Lung microvascular endothelial cell (primary cell): ENCODE measurements around the gene TNIK. TPM values are rescaled to one million over a fixed set of nuclear protein-coding genes. Genes with fewer than 3 reads are reported as not detected.
"Not testable (repeated sequence)": the region's sequence is repeated elsewhere in the genome, so short reads cannot be mapped to it uniquely, and the experiment has no call there.

Experiments
- DNase-seq, 2 donors: peaks; one replicate each; pipeline versions ENCODE4 v3.0.0 to v3.0.0-alpha.2; 2010; ENCODE audit warnings: low read depth in 2 of 2
- total RNA-seq: library from RNA; depleted of rRNA; stranded (reverse); fragments of >200 nt; gene quantifications from 2 replicates; pipeline ENCODE4 v1.2.1, GENCODE V29; 2014

TNIK gene
- total RNA-seq, 1 donor from 2014 or later: 9.7 TPM

DNA sequence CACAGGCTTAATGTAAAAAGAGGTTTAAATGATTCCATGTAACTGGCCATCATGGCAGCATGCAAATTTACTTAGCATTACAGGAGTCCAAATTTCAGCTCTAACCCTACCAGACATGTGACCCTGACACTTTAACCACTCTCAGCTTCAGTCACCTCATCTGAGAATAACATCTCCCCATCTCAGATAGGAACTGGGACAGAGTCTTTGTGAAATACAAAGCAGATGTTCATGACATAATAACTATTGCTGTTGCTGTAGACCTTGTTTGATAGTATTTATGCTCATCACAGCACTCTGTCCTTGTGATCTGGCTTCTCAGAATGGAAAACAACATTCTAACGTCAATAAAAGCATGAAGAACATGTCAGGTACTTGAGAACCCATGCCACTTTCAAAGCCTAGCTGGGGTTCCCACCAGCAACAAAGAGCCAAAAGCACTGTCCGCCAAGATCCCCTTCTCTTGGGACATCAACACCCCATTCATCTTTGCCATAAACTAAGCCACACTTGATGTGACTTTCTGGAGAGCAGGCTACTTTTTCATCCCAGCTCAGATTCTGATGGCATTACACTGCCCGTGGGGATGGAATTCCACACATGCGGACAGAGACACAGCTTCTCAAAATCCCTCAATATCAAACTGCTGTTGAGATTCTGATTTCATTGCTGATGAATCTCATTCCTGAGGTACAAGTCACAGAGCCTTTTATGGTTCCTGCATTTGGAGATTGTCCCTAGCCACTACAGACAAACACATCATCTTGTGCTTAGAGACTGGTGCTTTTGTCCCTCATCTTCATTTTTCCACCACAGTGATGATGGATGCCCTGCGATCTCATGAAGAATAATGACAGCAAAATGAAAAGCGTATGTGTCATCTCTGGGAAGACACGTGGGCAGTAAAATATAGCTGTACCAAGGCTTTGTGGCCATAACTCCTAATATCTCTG, 202.7 kb downstream of the TNIK start:
- no peak for DNase-seq

GRCh38 chr3:171256445-171257250, 203.6 kb downstream of the TNIK start:
- DNase-seq: peak in 1 of 2 donors; percentile 32

DNA sequence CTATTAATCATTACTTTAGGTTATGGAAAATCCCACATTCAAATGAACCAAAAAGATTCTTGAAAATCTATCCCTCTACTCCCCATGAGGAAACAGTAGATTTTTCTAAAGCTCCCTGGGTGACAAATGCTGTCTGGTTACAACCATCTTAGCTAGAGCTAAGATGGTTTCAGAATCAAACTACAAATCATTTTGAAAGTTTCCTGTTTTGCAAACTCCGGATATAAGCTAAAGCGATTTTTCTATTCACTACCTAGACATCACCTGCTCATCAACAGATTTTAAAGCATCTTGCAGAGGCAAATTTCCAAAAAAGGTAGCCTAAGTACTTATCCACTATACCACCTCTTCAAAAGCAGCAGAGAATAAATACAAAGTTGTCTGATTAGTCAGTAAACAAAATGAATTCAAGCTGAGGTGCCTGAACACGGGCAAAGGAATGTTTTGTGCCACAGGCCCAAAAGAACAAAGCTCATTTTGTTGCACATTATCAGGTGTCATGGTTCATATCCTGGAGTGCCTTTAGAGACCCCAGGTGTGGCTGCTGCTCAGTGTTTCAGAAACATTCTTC, 204.9 kb downstream of the TNIK start:
- no peak for DNase-seq

GRCh38 chr3:171254315-171254714, 205.9 kb downstream of the TNIK start:
- no peak for DNase-seq

GRCh38 chr3:171251835-171252234, 208.4 kb downstream of the TNIK start:
- no peak for DNase-seq

- DNase-seq: no peak
These were observed 209.8 kb downstream of the TNIK start for GRCh38 chr3:171250444-171250843.

- DNase-seq: no peak
These were observed 211.0 kb downstream of the TNIK start for GRCh38 chr3:171249245-171249644.

- no peak for DNase-seq
These were observed 211.6 kb downstream of the TNIK start for GRCh38 chr3:171248426-171249111.

- DNase-seq: no peak
These were observed 214.1 kb downstream of the TNIK start for GRCh38 chr3:171245796-171246765.

- DNase-seq: no peak
These were observed 217.3 kb downstream of the TNIK start for GRCh38 chr3:171242951-171243350.

DNA sequence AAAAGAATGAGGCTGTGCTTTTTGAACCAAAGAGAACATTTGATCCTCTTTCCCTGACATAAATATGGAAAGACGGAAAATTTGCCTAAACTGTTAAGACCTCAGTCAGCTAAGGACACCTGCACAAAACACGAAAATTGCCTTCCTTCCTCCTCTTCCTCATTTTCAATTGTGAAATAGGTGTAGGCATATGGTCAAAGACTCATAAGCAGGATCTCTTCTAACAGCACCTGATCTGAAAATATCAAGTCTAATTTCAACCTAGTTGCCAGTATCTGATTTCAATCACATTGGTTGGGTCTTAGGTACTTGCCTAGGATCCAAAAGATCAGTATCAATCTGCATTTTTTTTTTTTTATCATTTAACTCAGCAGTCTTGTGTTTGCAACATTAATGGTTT, 218.0 kb downstream of the TNIK start:
- no peak for DNase-seq

GRCh38 chr3:171241655-171242054, 218.6 kb downstream of the TNIK start:
- not testable (repeated sequence) for DNase-seq

- DNase-seq: no peak
These were observed 219.7 kb downstream of the TNIK start for GRCh38 chr3:171240504-171240835.

GRCh38 chr3:171239757-171240503, 220.3 kb downstream of the TNIK start:
- no peak for DNase-seq

DNA sequence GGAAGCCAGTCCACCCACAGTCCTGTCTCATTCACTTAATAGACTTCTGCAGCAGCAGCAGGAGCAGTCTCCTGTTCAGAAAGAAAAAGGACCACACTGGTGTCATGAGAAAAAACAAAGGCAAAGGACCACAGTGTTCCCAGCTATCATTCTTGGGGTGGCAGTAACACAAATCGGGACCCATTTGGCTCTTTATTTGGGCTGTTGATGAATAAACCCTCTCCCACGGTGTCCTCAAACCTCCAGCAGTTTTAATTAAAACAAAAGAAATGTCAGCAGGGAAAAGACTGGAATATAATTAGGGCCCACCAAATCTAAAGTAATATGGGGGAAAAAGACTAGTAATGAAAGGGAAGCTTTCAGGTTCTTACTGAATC, 223.2 kb downstream of the TNIK start:
- no peak for DNase-seq

DNA sequence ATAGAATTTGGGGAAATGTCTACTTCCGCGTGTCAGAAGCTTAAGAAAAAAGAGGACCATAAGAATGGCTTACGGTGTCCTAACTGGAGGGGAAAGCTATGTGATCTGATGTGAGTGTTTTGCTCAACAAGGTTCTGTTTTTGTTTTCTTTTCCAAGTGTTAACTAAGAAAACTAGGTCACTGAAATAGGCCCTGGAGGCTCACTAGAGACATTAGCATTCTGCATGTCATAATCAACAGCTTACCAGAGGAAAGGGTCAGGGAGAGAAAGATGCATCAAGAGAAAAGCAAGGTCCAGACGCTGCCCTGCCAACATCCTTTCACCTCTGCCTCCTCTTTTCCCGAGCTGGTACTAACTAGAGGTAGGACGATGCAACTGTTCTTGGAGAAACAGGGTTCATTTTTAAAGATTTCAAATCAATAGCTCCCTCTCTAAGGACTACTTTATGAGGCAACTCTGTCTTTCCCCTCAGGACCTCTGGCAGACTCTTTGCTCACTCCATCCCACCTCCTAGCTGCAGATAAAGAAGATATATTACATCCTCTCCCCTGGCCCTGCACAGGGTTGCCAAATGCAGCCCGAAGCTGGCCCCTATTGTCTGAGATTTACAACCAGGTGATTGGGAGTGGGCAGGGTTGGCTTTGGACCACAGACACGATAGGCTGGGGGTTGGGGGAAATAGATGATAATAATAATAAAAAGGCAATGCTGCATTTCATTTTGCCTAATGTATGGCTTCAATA, 223.8 kb downstream of the TNIK start:
- no peak for DNase-seq

DNA sequence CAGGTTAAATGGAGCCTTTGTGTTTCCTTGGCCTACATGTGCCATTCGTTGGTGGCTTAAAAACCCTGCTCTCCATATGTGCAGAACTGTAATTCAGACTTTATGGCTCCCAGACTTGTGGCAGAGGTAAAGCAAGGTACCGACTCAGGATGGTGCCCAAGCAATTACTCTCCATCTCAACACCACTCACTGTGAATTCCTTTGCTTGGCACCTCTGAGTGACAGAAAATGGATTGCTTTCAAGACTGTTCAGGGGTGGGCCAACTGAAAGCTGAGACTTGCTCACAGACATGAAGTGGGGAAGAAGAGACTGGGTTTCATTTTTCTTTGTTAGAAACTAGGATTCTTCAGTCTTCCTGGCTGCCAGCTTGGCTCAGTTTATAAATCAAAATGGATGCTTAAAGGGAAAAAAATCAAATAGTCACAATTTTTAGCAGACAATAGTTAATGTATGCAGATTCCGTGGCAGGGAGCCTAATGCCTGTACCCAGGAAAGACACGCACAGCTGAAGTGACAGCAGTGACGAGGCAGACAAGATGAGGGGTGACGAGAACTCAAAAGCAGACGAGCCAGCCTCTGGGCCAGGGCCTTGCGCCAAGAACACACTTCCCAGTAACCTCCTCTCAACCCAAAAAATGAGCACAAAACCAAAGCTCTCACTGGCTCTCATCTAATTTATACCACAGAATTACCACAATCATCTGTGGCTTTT, 225.8 kb downstream of the TNIK start:
- DNase-seq: no peak

- DNase-seq: peak in 1 of 2 donors; percentile 24
These were observed 228.8 kb downstream of the TNIK start for GRCh38 chr3:171231361-171231760.
